ENCODE measurements around the gene NRIP1. TPM values are rescaled to one million over a fixed set of nuclear protein-coding genes. Genes with fewer than 3 reads are reported as not detected.

Gene NRIP1
- total RNA-seq, 1 experiment from 2014 or later: 10.4 TPM

- H3K27me3 ChIP-seq (ENCODE audit: insufficient read depth, low read length): no peaks in the 10 kb centered on the region
- H2AFZ ChIP-seq (ENCODE audit: low read length): no peak overlapping the region
- no peak overlapping the region for H3K27ac ChIP-seq (ENCODE audit: insufficient read length, low read depth, low read length)
- no peak for TF ChIP-seq CTCF (conservative IDR thresholded peaks at IDR 0.05)
- H3K4me1 ChIP-seq (ENCODE audit: insufficient read depth, low read length): no peaks in the 10 kb centered on the region; the same call in 1 of the 2 replicates
- H3T11ph ChIP-seq (ENCODE audit: low read length): no peak overlapping the region
- peaks cover 5 to 9% of the 10 kb centered on the region in 2 experiments for H3K4me1 Mint-ChIP-seq
- H3K27me3 Mint-ChIP-seq (ENCODE audit: low read depth): peaks cover 5% of the 10 kb centered on the region; the same call in 1 of the 2 replicates
- no peaks in the 10 kb centered on the region for H3K9me3 ChIP-seq (ENCODE audit: control insufficient read depth, low read depth, low read length)
- H3K18ac ChIP-seq (ENCODE audit: insufficient read length, low read depth, low read length): no peak overlapping the region
- H3K4ac ChIP-seq (ENCODE audit: low read depth, low read length): no peak overlapping the region
- no peak overlapping the region for H3K4me2 ChIP-seq (ENCODE audit: insufficient read depth, insufficient read length, low read length)
- H3K4me3 Mint-ChIP-seq: no peak overlapping the region
- H4K20me1 ChIP-seq (ENCODE audit: control insufficient read depth, insufficient read depth, insufficient read length): no peaks in the 10 kb centered on the region
- H2AK5ac ChIP-seq (ENCODE audit: insufficient read length, low read length): peak overlapping the region; percentile 75
- H3K27ac Mint-ChIP-seq: peak overlapping the region in 2 of 3 experiments; percentile 1 to 47; a peak in 4 of 7 replicates
- no peak overlapping the region for H4K8ac ChIP-seq (replicated peaks; ENCODE audit: insufficient read length, low read depth, low read length)
- H3K23ac ChIP-seq (ENCODE audit: insufficient read length, low read depth, low read length): no peak overlapping the region
- no peak for DNase-seq
- no peak overlapping the region for H3K14ac ChIP-seq (ENCODE audit: insufficient read depth, low read length)
- H3K79me1 ChIP-seq (ENCODE audit: insufficient read depth, low read depth, low read length, poor library complexity, severe bottlenecking): no peaks in the 10 kb centered on the region
- WGBS (ENCODE audit: extremely low coverage, insufficient read length, low lambda C conversion rate): no CpG with 5 or more reads among the region's 9 CpGs
- no peaks in the 10 kb centered on the region for H3K23me2 ChIP-seq (ENCODE audit: insufficient read length, low read depth, low read length, poor library complexity, severe bottlenecking)
- no peak overlapping the region for H2BK12ac ChIP-seq (ENCODE audit: insufficient read length, low read depth, low read length)
- no peak overlapping the region for H2BK5ac ChIP-seq (ENCODE audit: insufficient read length, low read length)
- no peaks in the 10 kb centered on the region for H3K9me3 Mint-ChIP-seq
- H3K79me2 ChIP-seq (ENCODE audit: insufficient read depth, low read length): no peaks in the 10 kb centered on the region
- H3K36me3 Mint-ChIP-seq (ENCODE audit: insufficient read depth in 1 of 3, low read depth in 3 of 3): no peaks in the 10 kb centered on the region
- no peak overlapping the region for H2BK120ac ChIP-seq (ENCODE audit: low read depth, low read length, poor library complexity, severe bottlenecking)
- no peak overlapping the region for H2BK20ac ChIP-seq (ENCODE audit: low read depth, low read length, poor library complexity, severe bottlenecking)
- no peak overlapping the region for H2BK15ac ChIP-seq (ENCODE audit: low read depth, low read length)
- no peak overlapping the region for H4K5ac ChIP-seq (ENCODE audit: insufficient read length, low read depth, low read length)
- H3K56ac ChIP-seq (ENCODE audit: insufficient read length, low read depth, low read length): no peak overlapping the region
- no peak overlapping the region for H4K91ac ChIP-seq (ENCODE audit: insufficient read length, low read depth, low read length)
- H3K9ac ChIP-seq (ENCODE audit: extremely low read depth, insufficient read length, low read length): no peak overlapping the region
Measured at GRCh38 chr21:14995695-14996490, 68.9 kb downstream of the NRIP1 start.
